T-helper 9 cell (primary cell): ENCODE measurements around the gene HOPX.
"Not testable (repeated sequence)": the region's sequence is repeated elsewhere in the genome, so short reads cannot be mapped to it uniquely, and the experiment has no call there.

Source experiments
- DNase-seq: peaks from one replicate; pipeline ENCODE4 v3.0.0-alpha.2; 2020

HOPX gene

DNA sequence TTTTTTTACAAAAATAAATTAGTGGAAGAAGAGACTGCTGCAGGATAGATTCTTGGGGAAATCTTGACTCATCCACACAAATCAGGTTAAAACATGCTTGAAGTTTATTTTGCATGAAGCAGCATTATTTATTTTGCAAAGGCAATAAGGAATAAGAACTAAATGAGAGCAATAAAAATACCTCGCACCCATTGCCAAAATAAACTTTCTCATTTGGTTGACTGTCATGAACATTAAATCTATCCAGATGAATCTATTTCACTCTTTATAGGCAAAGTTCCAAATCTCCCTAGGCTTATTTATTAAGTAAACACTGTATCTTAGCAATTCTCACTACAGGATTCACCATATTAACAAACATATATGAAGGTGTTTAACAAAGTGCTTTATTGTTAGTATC, 58.9 kb downstream of the HOPX start:
- DNase-seq, result no peak

GRCh38 chr4:56619816-56620215, 61.3 kb downstream of the HOPX start:
- no peak for DNase-seq

DNA sequence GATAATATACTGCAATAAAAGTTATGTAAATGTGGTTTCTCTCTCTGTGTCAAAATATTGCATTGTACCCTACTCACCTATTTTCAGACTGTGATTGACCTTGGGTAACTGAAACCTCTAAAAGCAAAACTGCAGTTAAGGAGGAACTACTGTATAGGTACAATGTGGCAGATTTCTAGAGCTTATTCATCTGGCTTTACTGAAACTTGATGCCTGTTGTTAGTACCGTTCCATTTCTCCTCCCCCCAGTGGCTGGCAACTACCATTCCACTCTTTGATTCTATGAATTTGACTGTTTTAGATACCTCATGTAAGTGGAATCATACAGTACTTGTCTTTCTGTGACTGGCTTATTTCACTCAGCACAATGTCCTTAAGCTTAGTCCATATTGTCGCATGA, 61.9 kb downstream of the HOPX start:
- DNase-seq, result no peak

GRCh38 chr4:56618734-56619133, 62.4 kb downstream of the HOPX start:
- no peak for DNase-seq

GRCh38 chr4:56613101-56613862, 67.8 kb downstream of the HOPX start:
- DNase-seq, result no peak

DNA sequence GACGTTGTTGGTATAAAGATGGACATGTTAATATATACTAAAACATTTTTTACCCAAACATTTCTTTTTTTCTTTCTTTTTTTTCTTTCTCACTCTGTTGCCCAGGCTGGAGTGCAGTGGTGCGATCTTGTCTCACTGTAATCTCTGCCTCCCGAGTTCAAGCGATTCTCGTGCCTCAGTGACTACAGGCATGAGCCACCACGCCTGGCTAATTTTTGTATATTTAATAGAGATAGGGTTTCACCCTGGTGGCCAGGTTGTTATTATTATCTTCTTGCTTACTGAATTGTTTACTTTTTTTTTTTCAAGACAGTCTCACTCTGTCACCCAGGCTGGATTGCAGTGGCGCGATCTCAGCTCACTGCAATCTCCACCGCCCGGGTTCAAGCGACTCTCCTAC, 68.8 kb downstream of the HOPX start:
- no peak for DNase-seq

GRCh38 chr4:56611501-56611900, 69.6 kb downstream of the HOPX start:
- no peak for DNase-seq

- DNase-seq, result not testable (repeated sequence)
These were observed 70.9 kb downstream of the HOPX start for GRCh38 chr4:56610170-56610569.

GRCh38 chr4:56607926-56608325, 73.2 kb downstream of the HOPX start:
- DNase-seq, result no peak

DNA sequence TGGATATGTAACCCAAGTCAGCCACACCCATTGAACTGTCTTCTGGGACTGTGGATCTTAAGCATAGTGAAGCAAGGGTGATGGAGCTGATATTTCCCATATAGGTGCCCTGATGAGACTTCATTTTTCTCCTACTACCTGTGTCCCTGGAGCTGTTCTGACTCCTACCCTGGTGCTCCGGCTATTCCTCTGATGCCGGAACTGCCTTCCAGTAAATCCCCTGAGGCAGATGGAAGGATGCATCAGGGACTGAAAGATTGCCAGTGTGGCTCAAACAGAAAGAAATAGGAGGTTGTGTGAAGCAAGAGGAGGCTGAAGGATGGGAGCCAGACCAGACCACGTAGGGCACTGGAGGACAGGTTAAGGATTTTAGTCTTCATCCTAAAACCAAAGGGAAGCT, 74.7 kb downstream of the HOPX start:
- no peak for DNase-seq

DNA sequence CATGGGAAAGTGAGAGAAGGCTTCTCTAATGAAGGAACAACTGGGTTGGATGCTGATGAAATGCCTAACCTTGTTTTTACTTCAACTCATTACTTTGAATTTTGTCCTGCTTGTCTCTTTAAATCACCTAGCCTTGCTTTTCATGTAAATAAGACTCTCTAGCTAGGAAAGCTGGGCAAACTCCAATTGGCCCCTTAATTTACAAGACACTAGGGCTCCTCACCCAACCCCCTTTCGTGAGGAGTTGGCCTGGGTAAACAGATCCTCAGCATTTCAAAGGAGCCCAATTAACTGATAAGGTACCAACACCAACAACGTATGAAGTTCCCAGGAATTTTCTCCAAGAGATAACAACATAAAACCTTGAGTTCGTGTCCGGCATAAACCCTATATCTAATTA, 75.6 kb downstream of the HOPX start:
- DNase-seq, result not testable (repeated sequence)

- DNase-seq, result no peak
These were observed 77.8 kb downstream of the HOPX start for GRCh38 chr4:56603297-56603696.
